ENCODE data around the gene TSHZ2. TPM values are rescaled to one million over a fixed set of nuclear protein-coding genes. Genes with fewer than 3 reads are reported as not detected.

Gene TSHZ2
- total and polyA plus RNA-seq, 2 donors (not counting 1 experiment from before 2014, with no cell fraction given), result 1.00 to 5.7 TPM

GRCh38 chr20:53260591-53260990, 288.4 kb downstream of the TSHZ2 start:
- H3K36me3 ChIP-seq (replicated peaks in 1 of 2; ENCODE audit: control extremely low read depth in 1 of 2, control insufficient read depth in 1 of 2, extremely low read depth in 1 of 2, insufficient read depth in 2 of 2, low read length in 1 of 2), result no peaks in the 10 kb centered on the region
- ChIA-PET POLR2A (no interaction called here), CTCF (no interaction called here)
- Mint-ChIP-seq H3K9me3 (ENCODE audit: insufficient read depth) (no peaks in the 10 kb centered on the region), H3K27ac (no peak overlapping the region), H3K4me3 (no peak overlapping the region), H3K27me3 (peaks cover 11% of the 10 kb centered on the region), H3K4me1 (no peaks in the 10 kb centered on the region)
- no peaks in the 10 kb centered on the region for H4K20me1 ChIP-seq (ENCODE audit: control insufficient read depth, insufficient read depth, low read length, poor library complexity, severe bottlenecking)
- TF ChIP-seq, protein P1, sequence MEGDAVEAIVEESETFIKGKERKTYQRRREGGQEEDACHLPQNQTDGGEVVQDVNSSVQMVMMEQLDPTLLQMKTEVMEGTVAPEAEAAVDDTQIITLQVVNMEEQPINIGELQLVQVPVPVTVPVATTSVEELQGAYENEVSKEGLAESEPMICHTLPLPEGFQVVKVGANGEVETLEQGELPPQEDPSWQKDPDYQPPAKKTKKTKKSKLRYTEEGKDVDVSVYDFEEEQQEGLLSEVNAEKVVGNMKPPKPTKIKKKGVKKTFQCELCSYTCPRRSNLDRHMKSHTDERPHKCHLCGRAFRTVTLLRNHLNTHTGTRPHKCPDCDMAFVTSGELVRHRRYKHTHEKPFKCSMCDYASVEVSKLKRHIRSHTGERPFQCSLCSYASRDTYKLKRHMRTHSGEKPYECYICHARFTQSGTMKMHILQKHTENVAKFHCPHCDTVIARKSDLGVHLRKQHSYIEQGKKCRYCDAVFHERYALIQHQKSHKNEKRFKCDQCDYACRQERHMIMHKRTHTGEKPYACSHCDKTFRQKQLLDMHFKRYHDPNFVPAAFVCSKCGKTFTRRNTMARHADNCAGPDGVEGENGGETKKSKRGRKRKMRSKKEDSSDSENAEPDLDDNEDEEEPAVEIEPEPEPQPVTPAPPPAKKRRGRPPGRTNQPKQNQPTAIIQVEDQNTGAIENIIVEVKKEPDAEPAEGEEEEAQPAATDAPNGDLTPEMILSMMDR (IDR thresholded peaks at IDR 0.05), result no peak
- TF ChIP-seq EZH2 (IDR thresholded peaks at IDR 0.05; ENCODE audit: borderline replicate concordance, insufficient read depth, low read depth, low read length, poor library complexity, severe bottlenecking), result no peak
- no peak overlapping the region for H3K9ac ChIP-seq (ENCODE audit: low read length)
- no peak overlapping the region for H3K27ac ChIP-seq (ENCODE audit: low read length in 2 of 2)
- peaks cover 0 to under 1% (median 0%) of the 10 kb centered on the region in 3 donors for H3K9me3 ChIP-seq (ENCODE audit: control extremely low read depth in 1 of 3, control insufficient read depth in 2 of 3, insufficient read depth in 1 of 3, low read length in 2 of 3)
- no peaks in the 10 kb centered on the region for H3K4me1 ChIP-seq (ENCODE audit: control insufficient read depth in 2 of 2, insufficient read depth in 2 of 2, low read length in 2 of 2)
- intact Hi-C loops (cut with micrococcal nuclease), result no loop called here
- H2AFZ ChIP-seq (ENCODE audit: insufficient read depth, low read depth, low read length, poor library complexity, severe bottlenecking), result no peak overlapping the region
- H3K4me2 ChIP-seq (replicated peaks; ENCODE audit: low read depth, low read length, poor library complexity, severe bottlenecking), result no peak overlapping the region
- WGBS (ENCODE audit: insufficient coverage), result 89% methylated on average over 1 of the region's 2 CpGs
- H3K79me2 ChIP-seq (ENCODE audit: control insufficient read depth, insufficient read depth, low read length), result no peaks in the 10 kb centered on the region
- H3K27me3 ChIP-seq (replicated peaks in 1 of 4; ENCODE audit: control extremely low read depth in 1 of 4, control insufficient read depth in 3 of 4, insufficient read depth in 4 of 4, low read length in 3 of 4), result peaks cover 0 to 2% (median 0%) of the 10 kb centered on the region in 4 experiments
- no peak overlapping the region for H3K4me3 ChIP-seq (ENCODE audit: control extremely low read depth in 1 of 5, extremely low read depth in 1 of 5, insufficient read depth in 1 of 5, low read depth in 2 of 5, low read length in 4 of 5)
- DNase-seq, result no peak
- no peak for ATAC-seq (ENCODE audit: low read depth)

- Histone ChIP-seq H3K4me2 (replicated peaks; ENCODE audit: low read depth, low read length, poor library complexity, severe bottlenecking) (no peak overlapping the region), H3K79me2 (ENCODE audit: control insufficient read depth, insufficient read depth, low read length) (no peaks in the 10 kb centered on the region), H3K9ac (ENCODE audit: low read length) (no peak overlapping the region), H3K27me3 (replicated peaks in 1 of 4; ENCODE audit: control extremely low read depth in 1 of 4, control insufficient read depth in 3 of 4, insufficient read depth in 4 of 4, low read length in 3 of 4) (peaks cover 0 to 2% (median 0%) of the 10 kb centered on the region in 4 experiments), H3K4me1 (ENCODE audit: control insufficient read depth in 2 of 2, insufficient read depth in 2 of 2, low read length in 2 of 2) (no peaks in the 10 kb centered on the region), H3K9me3 (ENCODE audit: control extremely low read depth in 1 of 3, control insufficient read depth in 2 of 3, insufficient read depth in 1 of 3, low read length in 2 of 3) (no peaks in the 10 kb centered on the region), H4K20me1 (ENCODE audit: control insufficient read depth, insufficient read depth, low read length, poor library complexity, severe bottlenecking) (no peaks in the 10 kb centered on the region), H3K27ac (ENCODE audit: low read length in 2 of 2) (no peak overlapping the region), H3K36me3 (replicated peaks in 1 of 2; ENCODE audit: control extremely low read depth in 1 of 2, control insufficient read depth in 1 of 2, extremely low read depth in 1 of 2, insufficient read depth in 2 of 2, low read length in 1 of 2) (no peaks in the 10 kb centered on the region), H2AFZ (ENCODE audit: insufficient read depth, low read depth, low read length, poor library complexity, severe bottlenecking) (no peak overlapping the region), H3K4me3 (ENCODE audit: control extremely low read depth in 1 of 5, extremely low read depth in 1 of 5, insufficient read depth in 1 of 5, low read depth in 2 of 5, low read length in 4 of 5) (no peak overlapping the region)
- 76% methylated on average over 2 of the region's 7 CpGs for WGBS (ENCODE audit: insufficient coverage)
- H3K27ac Mint-ChIP-seq, result no peak overlapping the region
- intact Hi-C loops (cut with micrococcal nuclease), result no loop called here
- DNase-seq, result no peak
- ChIA-PET POLR2A (no interaction called here), CTCF (no interaction called here)
- no peaks in the 10 kb centered on the region for H3K9me3 Mint-ChIP-seq (ENCODE audit: insufficient read depth)
- H3K4me1 Mint-ChIP-seq, result no peaks in the 10 kb centered on the region
- TF ChIP-seq, protein P1 (IDR thresholded peaks at IDR 0.05), result no peak
- TF ChIP-seq EZH2 (IDR thresholded peaks at IDR 0.05; ENCODE audit: borderline replicate concordance, insufficient read depth, low read depth, low read length, poor library complexity, severe bottlenecking), result no peak
- H3K4me3 Mint-ChIP-seq, result no peak overlapping the region
- ATAC-seq (ENCODE audit: low read depth), result no peak
- H3K27me3 Mint-ChIP-seq, result peaks cover 11% of the 10 kb centered on the region
These were observed 290.2 kb downstream of the TSHZ2 start for GRCh38 chr20:53262365-53262764.
